Fibroblast of lung (primary cell): ENCODE data around the gene SF3A2. TPM values are rescaled to one million over a fixed set of nuclear protein-coding genes. Genes with fewer than 3 reads are reported as not detected.

Source experiments
- DNase-seq, 2 donors: peaks; one replicate each; pipeline versions ENCODE4 v3.0.0 to v3.0.0-alpha.2; 2010; ENCODE audit warnings: low read depth in 2 of 2
- H2AFZ ChIP-seq: 2 replicates; pipeline ENCODE4 v1.5.1; 2012; ENCODE audit warnings: low read length, control low read depth, inconsistent platforms
- H3K27ac ChIP-seq: 2 replicates; pipeline ENCODE4 v1.5.1; 2011; ENCODE audit warnings: low read length, control low read depth; ENCODE audit not compliant: insufficient read depth
- H3K27me3 ChIP-seq: 2 replicates; pipeline ENCODE4 v1.5.1; 2011; ENCODE audit warnings: mild to moderate bottlenecking, low read length; ENCODE audit not compliant: control insufficient read depth, insufficient read depth
- H3K36me3 ChIP-seq: 2 replicates; pipeline ENCODE4 v1.5.1; 2011; ENCODE audit warnings: low read length; ENCODE audit not compliant: control insufficient read depth, insufficient read depth
- H3K4me1 ChIP-seq: 2 replicates; pipeline ENCODE4 v1.5.1; 2011; ENCODE audit warnings: low read length; ENCODE audit not compliant: control insufficient read depth, insufficient read depth; ENCODE audit errors: extremely low read depth
- H3K4me2 ChIP-seq: 2 replicates; pipeline ENCODE4 v1.5.1; 2011; ENCODE audit warnings: low read length, control low read depth; ENCODE audit not compliant: insufficient read depth; ENCODE audit errors: extremely low read depth
- H3K4me3 ChIP-seq, 4 experiments: fragments of 200-600 bp in 1 of 4; sonication (generic) in 1 of 4; replicated peaks in 1 of 4; 2 replicates each; pipeline ENCODE4 v1.5.1; 2011 to 2016; ENCODE audit warnings: low read length in 4 of 4, low read depth in 3 of 4, mild to moderate bottlenecking in 3 of 4, control low read depth in 2 of 4, inconsistent platforms in 1 of 4, mixed read lengths in 1 of 4; ENCODE audit not compliant: insufficient read depth in 1 of 4; ENCODE audit errors: control extremely low read depth in 1 of 4
- H3K79me2 ChIP-seq: 2 replicates; pipeline ENCODE4 v1.5.1; 2012; ENCODE audit warnings: mild to moderate bottlenecking, low read length, inconsistent platforms; ENCODE audit not compliant: control insufficient read depth, insufficient read depth
- H3K9ac ChIP-seq: 2 replicates; pipeline ENCODE4 v1.5.1; 2011; ENCODE audit warnings: mild to moderate bottlenecking, low read length, control low read depth; ENCODE audit not compliant: insufficient read depth
- H3K9me3 ChIP-seq: 2 replicates; pipeline ENCODE4 v1.5.1; 2012; ENCODE audit warnings: low read depth, low read length; ENCODE audit not compliant: control insufficient read depth, insufficient read depth
- H4K20me1 ChIP-seq: 2 replicates; pipeline ENCODE4 v1.5.1; 2011; ENCODE audit warnings: low read length; ENCODE audit not compliant: control insufficient read depth, insufficient read depth; ENCODE audit errors: extremely low read depth
- EZH2 ChIP-seq: IDR thresholded peaks from 2 replicates; pipeline ENCODE4 v1.5.1; 2012; ENCODE audit warnings: low read length, control low read depth, mild to moderate bottlenecking; ENCODE audit errors: missing control alignments
- polyA plus RNA-seq, 2 donors: library from polyadenylated mRNA; depleted of rRNA in 1 of 2; stranded (reverse) in 1 of 2; unstranded in 1 of 2; fragments of >200 nt; gene quantifications; 2 replicates each; pipeline ENCODE4 v1.2.1, GENCODE V29; 2011 to 2012; ENCODE audit warnings: missing spikeins in 1 of 2
- total RNA-seq: library from RNA; depleted of rRNA; stranded (reverse); fragments of >200 nt; gene quantifications from 2 replicates; pipeline ENCODE4 v1.2.1, GENCODE V29; 2014
- TF ChIP-seq, protein P1 (sequence below), 2 donors: IDR thresholded peaks in 1 of 2; conservative IDR thresholded peaks in 1 of 2; 1 replicate in 1 of 2; 2 replicates in 1 of 2; pipeline ENCODE4 v1.5.1; 2011 to 2012; ENCODE audit warnings: low read length in 2 of 2, control low read depth in 1 of 2, inconsistent platforms in 1 of 2, low read depth in 1 of 2, mild to moderate bottlenecking in 1 of 2

SF3A2 gene
- total and polyA plus RNA-seq, 2 donors (not counting 1 experiment from before 2014, with no cell fraction given): 11.1 to 31.5 TPM

DNA sequence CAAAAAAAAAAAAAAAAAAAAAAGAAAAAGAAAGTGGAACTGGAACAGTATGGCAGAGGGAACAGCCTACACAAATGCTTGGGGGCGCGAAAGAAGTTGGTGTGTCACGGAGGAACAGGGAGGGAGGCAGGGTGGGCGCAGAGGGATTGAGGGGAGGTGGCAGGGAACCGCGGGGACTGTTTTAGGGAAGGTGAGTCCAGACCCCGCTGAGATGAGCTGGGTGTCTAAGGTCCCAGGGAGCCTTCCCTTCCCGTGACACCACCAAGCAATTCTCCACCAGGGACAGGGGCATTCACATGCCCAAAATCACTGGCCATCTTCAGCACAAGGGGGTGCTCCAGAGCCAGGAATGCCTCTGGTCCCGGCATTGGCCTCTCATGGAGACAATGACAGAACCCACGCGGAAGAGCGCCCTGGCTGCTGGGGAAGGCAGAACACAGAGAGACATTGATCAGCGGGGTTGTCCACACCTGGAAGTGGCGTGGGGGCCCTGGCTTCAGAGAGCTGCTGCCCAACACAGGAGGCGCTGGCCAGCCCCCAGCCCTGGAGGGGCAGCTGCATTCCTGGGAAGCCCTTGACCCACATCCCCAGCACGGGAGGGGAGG lies 38.4 kb downstream of the SF3A2 start:
- no peak for TF ChIP-seq EZH2
- TF ChIP-seq, protein P1, sequence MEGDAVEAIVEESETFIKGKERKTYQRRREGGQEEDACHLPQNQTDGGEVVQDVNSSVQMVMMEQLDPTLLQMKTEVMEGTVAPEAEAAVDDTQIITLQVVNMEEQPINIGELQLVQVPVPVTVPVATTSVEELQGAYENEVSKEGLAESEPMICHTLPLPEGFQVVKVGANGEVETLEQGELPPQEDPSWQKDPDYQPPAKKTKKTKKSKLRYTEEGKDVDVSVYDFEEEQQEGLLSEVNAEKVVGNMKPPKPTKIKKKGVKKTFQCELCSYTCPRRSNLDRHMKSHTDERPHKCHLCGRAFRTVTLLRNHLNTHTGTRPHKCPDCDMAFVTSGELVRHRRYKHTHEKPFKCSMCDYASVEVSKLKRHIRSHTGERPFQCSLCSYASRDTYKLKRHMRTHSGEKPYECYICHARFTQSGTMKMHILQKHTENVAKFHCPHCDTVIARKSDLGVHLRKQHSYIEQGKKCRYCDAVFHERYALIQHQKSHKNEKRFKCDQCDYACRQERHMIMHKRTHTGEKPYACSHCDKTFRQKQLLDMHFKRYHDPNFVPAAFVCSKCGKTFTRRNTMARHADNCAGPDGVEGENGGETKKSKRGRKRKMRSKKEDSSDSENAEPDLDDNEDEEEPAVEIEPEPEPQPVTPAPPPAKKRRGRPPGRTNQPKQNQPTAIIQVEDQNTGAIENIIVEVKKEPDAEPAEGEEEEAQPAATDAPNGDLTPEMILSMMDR (conservative IDR thresholded peaks at IDR 0.05 in 1 of 2, IDR thresholded peaks at IDR 0.05 in 1 of 2; ENCODE audit: low read depth in 1 of 2, low read length in 2 of 2): peak; percentile 48 to 64
- Histone ChIP-seq H3K9me3 (no peaks in the 10 kb centered on the region), H3K9ac (no peak overlapping the region), H3K79me2 (peaks cover 50% of the 10 kb centered on the region), H3K4me3 (no peak overlapping the region), H3K27ac (no peak overlapping the region), H3K27me3 (no peaks in the 10 kb centered on the region), H3K36me3 (peaks cover 20% of the 10 kb centered on the region), H2AFZ (no peak overlapping the region), H4K20me1 (peaks cover 4% of the 10 kb centered on the region), H3K4me2 (no peak overlapping the region), H3K4me1 (peaks cover 9% of the 10 kb centered on the region)
- peak; percentile 53 to 59 for DNase-seq

DNA sequence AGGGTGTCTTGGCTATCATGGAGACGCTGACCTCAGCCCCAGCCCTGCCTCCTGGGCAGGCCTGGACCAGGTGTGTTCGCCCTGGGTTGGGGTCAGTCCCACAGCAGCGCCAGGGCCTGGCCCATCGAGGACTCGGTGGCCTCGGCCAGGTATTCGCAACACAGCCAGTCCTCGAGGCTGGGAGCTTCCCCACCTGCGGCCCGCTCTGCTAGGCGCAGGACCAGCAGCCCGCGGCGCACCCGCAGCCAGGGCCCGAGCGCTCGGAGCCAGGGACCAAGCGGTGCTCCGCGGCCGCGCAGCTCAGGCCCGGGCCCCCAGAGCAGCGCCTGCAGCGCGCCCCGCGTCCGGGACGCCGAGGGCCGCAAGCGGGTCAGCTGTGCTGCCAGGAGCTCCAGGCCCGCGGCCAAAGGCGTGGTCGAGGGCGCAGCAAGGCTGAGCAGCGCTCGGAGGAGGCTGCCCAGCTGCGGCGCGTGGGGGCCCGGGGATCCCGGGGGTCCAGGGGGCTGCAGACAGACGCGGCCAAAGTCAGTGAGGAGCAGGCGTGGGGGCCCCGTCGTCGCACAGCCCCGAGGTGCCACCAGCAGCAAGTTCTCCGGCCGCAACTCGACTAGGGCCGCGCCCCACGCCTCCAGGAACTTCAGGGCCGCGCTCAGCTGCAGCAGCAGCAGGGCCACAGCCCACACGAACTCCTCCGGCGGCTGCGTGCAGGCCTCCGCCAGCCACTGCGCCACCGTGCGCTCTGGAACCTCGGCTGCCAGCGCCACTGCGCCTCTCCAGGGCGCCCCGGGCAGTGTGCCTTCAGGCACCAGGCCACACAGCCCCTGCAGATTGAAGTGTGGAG lies 39.2 kb downstream of the SF3A2 start:
- H3K4me3 ChIP-seq: no peak overlapping the region
- H3K9ac ChIP-seq: no peak overlapping the region
- peaks cover 4% of the 10 kb centered on the region for H4K20me1 ChIP-seq
- peaks cover 44% of the 10 kb centered on the region for H3K79me2 ChIP-seq
- DNase-seq: no peak
- no peak overlapping the region for H3K27ac ChIP-seq
- H2AFZ ChIP-seq: no peak overlapping the region
- no peak for TF ChIP-seq EZH2
- TF ChIP-seq, protein P1 (conservative IDR thresholded peaks at IDR 0.05 in 1 of 2, IDR thresholded peaks at IDR 0.05 in 1 of 2; ENCODE audit: low read depth in 1 of 2, low read length in 2 of 2): no peak
- peaks cover 9% of the 10 kb centered on the region for H3K4me1 ChIP-seq
- no peak overlapping the region for H3K4me2 ChIP-seq
- H3K9me3 ChIP-seq: no peaks in the 10 kb centered on the region
- no peaks in the 10 kb centered on the region for H3K27me3 ChIP-seq
- peaks cover 20% of the 10 kb centered on the region for H3K36me3 ChIP-seq

DNA sequence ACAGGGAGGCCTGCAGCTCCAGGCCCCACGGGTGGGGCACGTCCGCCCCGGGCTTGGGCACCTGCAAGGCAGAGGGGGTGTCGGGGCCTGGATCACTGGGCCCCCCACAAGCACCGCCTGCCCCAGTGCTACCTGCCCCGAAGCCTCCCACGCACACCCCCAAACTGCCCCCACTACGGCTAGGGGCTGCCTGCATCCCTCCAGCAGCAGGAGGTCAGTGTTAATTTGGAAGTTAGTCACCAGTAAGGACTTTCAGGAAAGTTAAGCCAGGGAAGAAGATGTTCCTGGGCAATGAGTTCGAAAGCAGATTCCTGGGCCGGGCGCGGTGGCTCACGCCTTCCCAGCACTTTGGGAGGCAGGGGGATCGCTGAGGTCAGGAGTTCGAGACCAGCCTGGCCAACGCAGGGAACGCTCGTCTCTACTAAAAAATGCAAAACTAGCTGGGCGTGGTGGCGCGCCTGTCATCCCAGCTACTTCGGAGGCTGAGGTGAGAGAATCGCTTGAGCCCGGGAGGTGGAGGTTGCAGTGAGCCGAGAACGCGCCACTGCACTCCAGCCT lies 39.9 kb downstream of the SF3A2 start:
- Histone ChIP-seq H3K4me1 (peaks cover 9% of the 10 kb centered on the region), H3K4me3 (no peak overlapping the region), H3K79me2 (peaks cover 37% of the 10 kb centered on the region), H4K20me1 (peaks cover 4% of the 10 kb centered on the region), H3K27me3 (no peaks in the 10 kb centered on the region), H3K9ac (no peak overlapping the region), H3K9me3 (no peaks in the 10 kb centered on the region), H2AFZ (no peak overlapping the region), H3K4me2 (no peak overlapping the region), H3K27ac (no peak overlapping the region), H3K36me3 (peaks cover 20% of the 10 kb centered on the region)
- no peak for DNase-seq
- TF ChIP-seq, protein P1 (conservative IDR thresholded peaks at IDR 0.05 in 1 of 2, IDR thresholded peaks at IDR 0.05 in 1 of 2; ENCODE audit: low read depth in 1 of 2, low read length in 2 of 2): no peak
- TF ChIP-seq EZH2: no peak
